Measurements from ENCODE around the gene RAD51B. TPM values are rescaled to one million over a fixed set of nuclear protein-coding genes. Genes with fewer than 3 reads are reported as not detected.

Gene RAD51B
- polyA plus RNA-seq, 1 donor (not counting 4 experiments of a cell fraction or from before 2014, with no cell fraction given), result 13.3 TPM

- dilution Hi-C loops (cut with MboI; ENCODE audit: extremely low pct_ligation_motif_present, low sequenced_read_pairs), result no loop called here
Observed at GRCh38 chr14:68191567-68192321, 372.2 kb downstream of the RAD51B start.

GRCh38 chr14:68192935-68193334 lies 373.4 kb downstream of the RAD51B start:
- H3K9me3 ChIP-seq (ENCODE audit: control insufficient read depth, low read depth, low read length), result no peaks in the 10 kb centered on the region
- no peak overlapping the region for H3K9ac ChIP-seq (ENCODE audit: control insufficient read depth, extremely low read depth, insufficient read depth, low read length)
- no peaks in the 10 kb centered on the region for H3K79me2 ChIP-seq (ENCODE audit: control insufficient read depth, insufficient read depth, low read length)
- no peaks in the 10 kb centered on the region for H3K27me3 ChIP-seq (ENCODE audit: control insufficient read depth, extremely low read depth, insufficient read depth, low read length)
- H3K4me1 ChIP-seq (ENCODE audit: control insufficient read depth, extremely low read depth, insufficient read depth, low read length), result no peaks in the 10 kb centered on the region
- DNase-seq (ENCODE audit: low read depth, low spot score) (no peak), FAIRE-seq (no peak)
- H3K4me3 ChIP-seq (ENCODE audit: control insufficient read depth in 2 of 3, extremely low read depth in 1 of 3, insufficient read depth in 2 of 3, low read depth in 1 of 3, low read length in 3 of 3), result no peak overlapping the region
- H4K20me1 ChIP-seq (ENCODE audit: control insufficient read depth, extremely low read depth, insufficient read depth, low read length), result no peaks in the 10 kb centered on the region
- no peaks in the 10 kb centered on the region for H3K9me1 ChIP-seq (ENCODE audit: control insufficient read depth, extremely low read depth, insufficient read depth, low read length)
- no peak overlapping the region for H2AFZ ChIP-seq (ENCODE audit: control insufficient read depth, low read length)
- dilution Hi-C loops (cut with MboI; ENCODE audit: extremely low pct_ligation_motif_present, low sequenced_read_pairs), result no loop called here
- no peaks in the 10 kb centered on the region for H3K36me3 ChIP-seq (ENCODE audit: control insufficient read depth in 2 of 2, extremely low read depth in 1 of 2, insufficient read depth in 2 of 2, low read length in 2 of 2)
- H3K4me2 ChIP-seq (ENCODE audit: control insufficient read depth, extremely low read depth, insufficient read depth, low read depth, low read length), result no peak overlapping the region
- TF ChIP-seq EZH2 (IDR thresholded peaks at IDR 0.05; ENCODE audit: low read length), result no peak
- no peak for TF ChIP-seq CTCF (optimal IDR thresholded peaks at IDR 0.05 in 1 of 3, IDR thresholded peaks at IDR 0.05 in 1 of 3, conservative IDR thresholded peaks at IDR 0.05 in 1 of 3; ENCODE audit: extremely low read depth in 1 of 3, insufficient read depth in 2 of 3, low read length in 3 of 3)
- no peak overlapping the region for H3K27ac ChIP-seq (ENCODE audit: control insufficient read depth, insufficient read depth, low read length)

More at GRCh38 chr14:68191567-68192321, 372.2 kb downstream of the RAD51B start:
- Histone ChIP-seq H3K4me2 (ENCODE audit: control insufficient read depth, extremely low read depth, insufficient read depth, low read depth, low read length) (no peak overlapping the region), H3K27ac (ENCODE audit: control insufficient read depth, insufficient read depth, low read length) (no peak overlapping the region), H2AFZ (ENCODE audit: control insufficient read depth, low read length) (no peak overlapping the region), H3K27me3 (ENCODE audit: control insufficient read depth, extremely low read depth, insufficient read depth, low read length) (no peaks in the 10 kb centered on the region), H3K36me3 (ENCODE audit: control insufficient read depth in 2 of 2, extremely low read depth in 1 of 2, insufficient read depth in 2 of 2, low read length in 2 of 2) (no peaks in the 10 kb centered on the region), H3K79me2 (ENCODE audit: control insufficient read depth, insufficient read depth, low read length) (no peaks in the 10 kb centered on the region), H3K9me1 (ENCODE audit: control insufficient read depth, extremely low read depth, insufficient read depth, low read length) (no peaks in the 10 kb centered on the region), H3K9me3 (ENCODE audit: control insufficient read depth, low read depth, low read length) (no peaks in the 10 kb centered on the region), H3K4me1 (ENCODE audit: control insufficient read depth, extremely low read depth, insufficient read depth, low read length) (no peaks in the 10 kb centered on the region), H4K20me1 (ENCODE audit: control insufficient read depth, extremely low read depth, insufficient read depth, low read length) (no peaks in the 10 kb centered on the region), H3K4me3 (ENCODE audit: control insufficient read depth in 2 of 3, extremely low read depth in 1 of 3, insufficient read depth in 2 of 3, low read depth in 1 of 3, low read length in 3 of 3) (no peak overlapping the region), H3K9ac (ENCODE audit: control insufficient read depth, extremely low read depth, insufficient read depth, low read length) (no peak overlapping the region)
- DNase-seq (ENCODE audit: low read depth, low spot score) (peak; percentile 1), FAIRE-seq (no peak)
- TF ChIP-seq EZH2 (IDR thresholded peaks at IDR 0.05; ENCODE audit: low read length) (no peak), CTCF (optimal IDR thresholded peaks at IDR 0.05 in 1 of 3, IDR thresholded peaks at IDR 0.05 in 1 of 3, conservative IDR thresholded peaks at IDR 0.05 in 1 of 3; ENCODE audit: extremely low read depth in 1 of 3, insufficient read depth in 2 of 3, low read length in 3 of 3) (no peak)

Measured in keratinocyte (primary cell).